GM19025 (cell line): ENCODE results near the gene RAB11FIP3.

ENCODE experiments used
- ATAC-seq: cut with Tn5 transposase; IDR thresholded peaks from one replicate; pipeline ENCODE4 v1.9.1; 2021; ENCODE audit warnings: mild to moderate bottlenecking, low read depth, moderate library complexity; ENCODE audit not compliant: unreplicated experiment

The RAB11FIP3 gene

DNA sequence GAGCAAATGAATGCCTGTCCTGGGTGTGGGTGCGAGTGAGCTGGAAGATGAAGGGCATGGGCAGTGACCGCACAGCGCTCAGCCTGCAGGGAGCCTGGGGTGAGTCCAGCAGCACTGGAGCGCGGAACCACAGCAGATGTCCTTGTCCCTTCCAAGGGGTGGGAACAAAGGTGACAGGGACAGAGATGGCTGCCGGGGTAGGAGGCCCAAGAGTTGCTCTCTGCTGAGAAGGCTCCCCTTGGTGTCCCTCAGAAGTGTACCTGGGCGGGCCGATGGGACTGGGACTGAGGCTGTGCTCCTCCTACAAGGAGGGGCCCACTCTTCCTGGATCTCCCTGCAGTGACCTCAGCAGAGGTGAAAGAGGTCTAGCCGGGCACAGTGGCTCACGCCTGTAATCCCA, 36.1 kb upstream of the RAB11FIP3 start:
- no peak for ATAC-seq

DNA sequence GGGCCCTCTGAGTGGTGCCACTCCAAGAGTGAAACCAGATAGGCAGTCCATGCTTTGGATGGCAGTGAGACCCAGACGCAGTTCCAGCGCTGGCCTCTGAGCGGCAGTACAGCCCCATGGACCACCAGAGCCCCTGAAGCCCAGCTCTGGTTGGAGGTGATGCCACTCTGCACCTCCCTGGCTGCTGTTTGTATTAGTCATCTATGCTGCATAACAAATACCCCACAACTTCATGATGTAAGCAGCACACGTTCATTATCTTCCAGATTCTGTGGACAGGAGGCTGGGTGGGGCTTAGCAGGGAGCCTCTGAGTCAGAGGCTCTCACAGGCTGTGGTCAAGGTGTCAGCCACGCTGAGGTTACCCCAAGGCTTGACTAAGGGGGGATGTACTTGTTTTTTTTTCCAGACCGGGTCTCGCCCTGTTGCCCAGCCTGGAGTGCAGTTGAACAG, 33.5 kb upstream of the RAB11FIP3 start:
- no peak for ATAC-seq

DNA sequence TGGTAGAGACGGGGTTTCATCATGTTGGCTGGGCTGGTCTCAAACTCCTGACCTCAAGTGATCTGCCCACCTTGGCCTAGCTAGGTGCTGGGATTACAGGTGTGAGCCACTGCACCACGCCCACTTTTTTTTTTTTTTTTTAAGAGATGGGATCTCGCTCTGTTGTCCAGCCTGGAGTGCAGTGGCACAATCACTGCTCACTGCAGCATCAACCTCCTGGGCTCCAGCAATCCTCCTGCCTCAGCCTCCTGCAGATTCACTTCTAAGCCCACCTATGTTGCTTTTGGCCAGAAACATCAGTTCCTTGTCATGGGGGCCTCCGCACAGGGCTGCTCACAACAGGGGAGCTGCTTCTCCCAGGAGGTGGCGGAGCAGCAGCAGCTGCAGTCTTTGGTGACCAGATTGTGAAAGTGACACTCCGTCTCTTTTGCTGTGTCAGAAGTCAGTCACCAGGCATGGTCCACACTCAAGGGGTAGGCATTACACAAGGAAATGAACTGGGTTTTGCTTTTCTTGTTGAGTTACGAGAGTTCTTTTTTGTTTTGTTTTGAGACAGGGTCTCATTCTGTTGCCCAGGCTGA, 32.9 kb upstream of the RAB11FIP3 start:
- ATAC-seq = no peak

- ATAC-seq = no peak
Measured at GRCh38 chr16:396199-396598, 29.2 kb upstream of the RAB11FIP3 start.

- ATAC-seq = no peak
Measured at GRCh38 chr16:396605-397004, 28.8 kb upstream of the RAB11FIP3 start.

- ATAC-seq = no peak
Measured at GRCh38 chr16:397135-397661, 28.3 kb upstream of the RAB11FIP3 start, which contains the start of gene NME4. TSS of gene NME4 (plus strand) at chr16:397199. CDS start at chr16:397223, 24 bp downstream.

DNA sequence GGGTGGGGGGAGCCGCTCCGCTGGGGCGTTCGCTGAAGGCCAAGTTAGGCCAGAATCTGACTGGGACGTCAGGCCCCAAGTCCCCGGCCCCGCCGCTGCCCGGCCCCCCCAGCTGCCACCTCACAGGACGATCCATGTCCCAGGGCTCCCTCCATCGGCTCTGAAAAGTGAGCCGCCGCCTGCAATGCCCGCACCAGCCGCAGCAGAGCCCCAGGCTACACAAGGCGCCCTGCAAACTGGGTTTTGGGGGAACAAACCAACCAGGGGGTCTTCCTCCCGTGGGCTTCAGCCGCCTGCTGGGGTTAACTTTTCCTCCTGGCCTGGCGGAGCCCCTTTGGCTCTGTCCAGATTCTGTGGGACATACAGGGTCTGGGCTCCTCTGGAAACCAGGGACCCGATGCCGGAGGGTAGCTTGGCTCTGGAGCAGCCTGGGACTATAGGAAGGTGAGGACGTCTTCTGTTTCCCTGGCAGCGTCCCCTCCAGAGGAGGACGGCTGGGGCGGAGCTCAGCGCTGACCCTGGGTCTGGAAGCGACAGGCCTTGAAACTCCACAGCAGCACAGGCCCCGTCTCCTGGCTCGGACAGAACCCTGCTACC, 27.6 kb upstream of the RAB11FIP3 start:
- ATAC-seq = no peak

DNA sequence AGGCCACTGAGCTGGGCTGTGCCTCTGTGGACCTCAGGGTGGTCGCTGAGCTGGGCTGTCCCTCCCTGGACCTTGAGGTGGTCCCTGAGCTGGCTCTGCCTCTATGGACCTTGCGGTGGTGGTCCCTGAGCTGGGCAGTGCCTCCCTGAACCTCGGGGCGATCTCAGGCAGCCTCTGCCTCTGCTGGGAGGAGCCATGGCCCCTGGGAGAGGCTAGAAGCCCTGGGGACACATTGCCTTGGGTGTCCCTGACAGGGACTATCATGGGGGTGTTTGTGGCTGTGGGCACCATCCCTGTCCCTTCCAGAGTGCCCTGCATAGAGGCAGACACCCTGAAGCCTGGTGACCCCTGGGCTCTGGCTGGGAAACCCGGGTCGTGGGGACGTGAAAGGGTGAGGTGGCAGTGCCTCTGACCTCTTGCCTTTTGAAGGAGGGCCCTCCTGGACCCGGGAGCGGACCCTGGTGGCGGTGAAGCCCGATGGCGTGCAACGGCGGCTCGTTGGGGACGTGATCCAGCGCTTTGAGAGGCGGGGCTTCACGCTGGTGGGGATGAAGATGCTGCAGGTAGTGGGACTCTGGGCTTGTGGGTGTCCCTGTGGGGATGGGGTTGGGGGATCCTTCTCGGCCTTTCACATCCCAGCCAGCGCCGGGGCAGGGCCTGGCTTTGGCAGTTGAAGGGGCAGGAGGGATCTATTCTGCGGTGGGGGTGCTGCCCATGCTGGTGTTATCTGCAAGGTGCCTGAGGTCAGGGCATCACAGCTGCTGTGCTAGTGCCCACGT, 26.7 kb upstream of the RAB11FIP3 start:
- no peak for ATAC-seq

DNA sequence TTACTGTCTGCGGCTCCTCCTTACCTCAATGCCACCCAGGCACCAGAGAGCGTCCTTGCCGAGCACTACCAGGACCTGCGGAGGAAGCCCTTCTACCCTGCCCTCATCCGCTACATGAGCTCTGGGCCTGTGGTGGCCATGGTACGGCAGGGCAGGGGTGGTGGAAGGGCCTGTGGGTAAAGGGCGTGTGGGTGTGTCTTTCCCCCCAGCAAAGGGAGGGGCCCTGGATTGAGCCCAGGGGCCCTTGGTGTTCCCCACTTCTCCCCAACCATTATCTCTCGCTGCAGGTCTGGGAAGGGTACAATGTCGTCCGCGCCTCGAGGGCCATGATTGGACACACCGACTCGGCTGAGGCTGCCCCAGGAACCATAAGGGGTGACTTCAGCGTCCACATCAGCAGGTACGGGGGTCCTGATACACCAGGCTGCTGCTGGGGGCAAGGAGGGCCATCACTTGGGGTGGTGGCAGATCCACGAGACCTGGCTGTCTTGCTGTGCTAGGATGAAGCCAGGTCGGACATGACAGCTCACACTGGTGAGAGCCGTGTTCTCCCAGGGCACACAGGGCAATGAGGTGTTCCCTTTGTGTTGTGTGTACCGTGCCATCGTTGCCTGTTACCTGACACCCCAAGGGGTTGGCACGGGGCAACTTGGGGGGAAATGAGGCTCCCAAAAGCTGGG, 26.0 kb upstream of the RAB11FIP3 start:
- no peak for ATAC-seq

GRCh38 chr16:400061-400591, 25.3 kb upstream of the RAB11FIP3 start:
- ATAC-seq = no peak

- ATAC-seq = peak; percentile 56
Measured at GRCh38 chr16:401468-402348, 23.7 kb upstream of the RAB11FIP3 start, which contains the start of gene DECR2. TSS of gene DECR2 (plus strand) at chr16:401885. CDS start at chr16:401964, 79 bp downstream.

GRCh38 chr16:404971-405486, 20.4 kb upstream of the RAB11FIP3 start:
- ATAC-seq = no peak

- no peak for ATAC-seq
Measured at GRCh38 chr16:405548-406506, 19.6 kb upstream of the RAB11FIP3 start.

GRCh38 chr16:407253-407652, 18.2 kb upstream of the RAB11FIP3 start:
- no peak for ATAC-seq

- ATAC-seq = no peak
Measured at GRCh38 chr16:410516-411178, 14.8 kb upstream of the RAB11FIP3 start.

- ATAC-seq = no peak
Measured at GRCh38 chr16:411576-412265, 13.7 kb upstream of the RAB11FIP3 start.
